ENCODE data around the gene SHROOM2.
"Not testable (repeated sequence)": the region's sequence is repeated elsewhere in the genome, so short reads cannot be mapped to it uniquely, and the experiment has no call there.

Gene SHROOM2, protein sequence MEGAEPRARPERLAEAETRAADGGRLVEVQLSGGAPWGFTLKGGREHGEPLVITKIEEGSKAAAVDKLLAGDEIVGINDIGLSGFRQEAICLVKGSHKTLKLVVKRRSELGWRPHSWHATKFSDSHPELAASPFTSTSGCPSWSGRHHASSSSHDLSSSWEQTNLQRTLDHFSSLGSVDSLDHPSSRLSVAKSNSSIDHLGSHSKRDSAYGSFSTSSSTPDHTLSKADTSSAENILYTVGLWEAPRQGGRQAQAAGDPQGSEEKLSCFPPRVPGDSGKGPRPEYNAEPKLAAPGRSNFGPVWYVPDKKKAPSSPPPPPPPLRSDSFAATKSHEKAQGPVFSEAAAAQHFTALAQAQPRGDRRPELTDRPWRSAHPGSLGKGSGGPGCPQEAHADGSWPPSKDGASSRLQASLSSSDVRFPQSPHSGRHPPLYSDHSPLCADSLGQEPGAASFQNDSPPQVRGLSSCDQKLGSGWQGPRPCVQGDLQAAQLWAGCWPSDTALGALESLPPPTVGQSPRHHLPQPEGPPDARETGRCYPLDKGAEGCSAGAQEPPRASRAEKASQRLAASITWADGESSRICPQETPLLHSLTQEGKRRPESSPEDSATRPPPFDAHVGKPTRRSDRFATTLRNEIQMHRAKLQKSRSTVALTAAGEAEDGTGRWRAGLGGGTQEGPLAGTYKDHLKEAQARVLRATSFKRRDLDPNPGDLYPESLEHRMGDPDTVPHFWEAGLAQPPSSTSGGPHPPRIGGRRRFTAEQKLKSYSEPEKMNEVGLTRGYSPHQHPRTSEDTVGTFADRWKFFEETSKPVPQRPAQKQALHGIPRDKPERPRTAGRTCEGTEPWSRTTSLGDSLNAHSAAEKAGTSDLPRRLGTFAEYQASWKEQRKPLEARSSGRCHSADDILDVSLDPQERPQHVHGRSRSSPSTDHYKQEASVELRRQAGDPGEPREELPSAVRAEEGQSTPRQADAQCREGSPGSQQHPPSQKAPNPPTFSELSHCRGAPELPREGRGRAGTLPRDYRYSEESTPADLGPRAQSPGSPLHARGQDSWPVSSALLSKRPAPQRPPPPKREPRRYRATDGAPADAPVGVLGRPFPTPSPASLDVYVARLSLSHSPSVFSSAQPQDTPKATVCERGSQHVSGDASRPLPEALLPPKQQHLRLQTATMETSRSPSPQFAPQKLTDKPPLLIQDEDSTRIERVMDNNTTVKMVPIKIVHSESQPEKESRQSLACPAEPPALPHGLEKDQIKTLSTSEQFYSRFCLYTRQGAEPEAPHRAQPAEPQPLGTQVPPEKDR (N-terminal part only)

DNA sequence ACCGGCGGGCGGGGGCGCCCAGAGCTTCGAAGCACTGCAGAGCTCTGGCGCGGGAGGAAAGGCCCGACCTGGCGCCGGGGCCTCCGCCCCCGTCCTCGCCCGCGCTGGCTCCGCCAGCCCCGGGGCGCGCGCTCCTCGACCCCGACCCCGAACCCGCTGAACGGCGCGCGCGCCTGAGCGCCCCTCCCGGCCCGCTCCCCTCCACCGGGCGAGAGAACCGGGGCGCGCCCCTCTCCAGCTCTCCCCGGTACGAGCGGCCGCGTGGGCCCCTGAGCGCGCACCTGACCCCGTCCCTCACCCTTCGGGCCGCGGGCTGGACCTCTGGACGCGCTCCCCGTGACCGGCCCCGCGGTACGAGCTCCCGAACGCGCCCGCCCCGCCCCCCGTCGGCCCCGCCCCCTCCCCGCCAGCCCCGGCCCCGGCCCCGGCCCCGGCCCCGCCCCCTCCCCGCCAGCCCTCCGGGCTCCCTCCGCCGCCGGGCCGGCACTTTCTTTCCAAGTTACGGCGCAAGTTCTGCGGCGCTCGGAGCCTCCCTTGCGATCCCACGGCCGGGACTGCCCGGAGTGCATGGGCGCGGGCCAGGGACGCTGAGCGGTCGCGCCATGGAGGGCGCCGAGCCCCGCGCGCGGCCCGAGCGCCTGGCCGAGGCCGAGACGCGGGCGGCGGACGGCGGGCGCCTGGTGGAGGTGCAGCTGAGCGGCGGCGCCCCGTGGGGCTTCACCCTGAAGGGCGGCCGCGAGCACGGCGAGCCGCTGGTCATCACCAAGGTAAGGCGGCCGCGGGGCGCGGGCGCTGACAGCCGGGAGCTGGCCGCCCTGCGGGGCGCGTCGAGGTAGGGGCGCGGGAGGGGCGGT is at the start of gene SHROOM2:
Gene SHROOM2, plus strand, starts transcription at position 486 of the 854 bp plus-strand sequence. Its CDS starts 117 bp downstream, at position 603.
- DNase-seq = no peak

DNA sequence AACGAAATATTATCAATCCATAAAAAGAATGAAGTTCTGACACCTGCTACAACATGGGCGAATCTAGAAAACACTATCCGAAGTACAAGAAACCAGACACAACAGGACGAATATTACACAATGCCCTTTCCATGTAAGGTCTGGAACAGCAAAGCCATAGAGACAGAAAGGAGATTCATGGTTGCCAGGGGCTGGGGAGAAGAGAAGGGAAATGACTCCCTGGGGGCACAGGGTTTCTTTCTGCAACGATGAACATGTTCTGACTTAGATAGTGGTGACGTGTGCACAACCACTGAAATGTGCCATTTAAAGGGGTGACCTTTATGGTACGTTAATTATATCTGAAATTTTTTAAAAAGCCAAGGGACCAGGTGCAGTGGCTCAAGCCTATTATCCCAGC is 48.9 kb upstream of the SHROOM2 start:
- no peak for DNase-seq

DNA sequence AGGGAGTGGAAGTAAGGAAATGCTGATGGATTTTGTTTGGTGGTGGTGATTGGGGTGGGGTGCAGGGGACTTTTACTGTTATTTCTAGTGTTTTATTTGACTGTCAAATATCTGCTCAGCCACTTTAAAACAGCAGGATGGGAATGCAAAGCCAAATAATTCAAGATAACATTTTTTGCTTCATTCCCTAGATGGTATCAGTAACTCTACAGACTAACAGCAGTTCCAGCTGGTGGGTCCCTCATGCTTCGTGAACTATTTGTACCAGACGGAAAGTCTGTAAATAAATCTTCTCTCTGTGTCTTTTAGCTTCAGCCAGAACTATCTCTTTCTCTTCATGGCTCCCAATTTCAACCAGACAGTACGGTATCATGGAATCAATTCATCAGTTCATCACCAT is 48.1 kb upstream of the SHROOM2 start:
- no peak for DNase-seq

DNA sequence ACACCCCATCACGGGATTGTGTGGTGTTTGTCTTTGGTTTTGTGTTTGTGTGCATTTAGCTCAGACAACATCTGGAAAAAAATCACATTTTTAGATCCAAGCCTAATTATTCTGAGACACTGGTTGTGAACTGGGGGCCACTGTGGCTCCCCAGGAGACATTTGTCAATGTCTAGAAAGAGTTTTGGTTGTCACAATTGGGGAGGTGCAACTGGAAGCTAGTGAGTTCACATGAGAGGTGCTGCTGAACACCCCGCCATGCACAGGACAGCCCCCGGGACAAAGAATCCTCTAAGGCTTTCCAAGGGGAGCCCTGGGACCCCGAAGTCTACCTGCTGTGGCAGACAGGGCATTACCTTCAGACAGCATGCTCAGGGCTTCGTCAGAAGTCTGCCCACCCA is 47.1 kb upstream of the SHROOM2 start:
- DNase-seq = no peak

DNA sequence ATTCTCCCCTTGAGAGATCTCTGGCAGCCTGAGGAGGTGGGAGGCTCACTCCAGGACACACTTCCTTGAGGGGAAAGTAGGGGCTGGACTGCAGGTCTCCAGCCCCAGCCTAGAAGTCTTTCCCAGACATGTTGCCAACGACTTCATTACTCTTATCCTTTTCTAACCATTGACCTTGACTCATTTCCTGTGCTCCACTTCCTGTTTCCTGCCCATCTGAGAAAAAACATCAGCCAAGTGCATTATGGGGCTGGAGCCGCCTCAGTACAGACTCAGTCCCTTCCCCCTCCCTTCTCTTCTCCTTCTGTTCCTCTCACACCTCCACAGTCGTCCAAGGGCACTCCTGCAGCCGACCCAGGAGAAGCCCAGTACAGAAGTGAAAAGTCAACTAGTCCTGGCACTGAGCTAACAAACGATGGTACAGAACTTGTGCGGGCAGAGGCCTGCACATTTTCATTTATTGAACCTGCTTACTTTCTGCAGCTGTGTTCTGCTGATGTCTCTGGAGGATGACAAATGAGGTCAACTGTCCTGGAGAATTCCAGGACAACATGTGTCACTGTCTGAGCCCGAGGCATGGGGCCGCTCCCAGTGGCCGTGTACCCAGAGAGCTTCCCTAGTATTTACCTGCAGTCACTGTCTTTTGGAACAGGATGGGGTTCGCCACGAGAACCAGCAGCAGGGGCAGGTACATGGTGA is 40.7 kb upstream of the SHROOM2 start:
- peak; percentile 51 for DNase-seq

DNA sequence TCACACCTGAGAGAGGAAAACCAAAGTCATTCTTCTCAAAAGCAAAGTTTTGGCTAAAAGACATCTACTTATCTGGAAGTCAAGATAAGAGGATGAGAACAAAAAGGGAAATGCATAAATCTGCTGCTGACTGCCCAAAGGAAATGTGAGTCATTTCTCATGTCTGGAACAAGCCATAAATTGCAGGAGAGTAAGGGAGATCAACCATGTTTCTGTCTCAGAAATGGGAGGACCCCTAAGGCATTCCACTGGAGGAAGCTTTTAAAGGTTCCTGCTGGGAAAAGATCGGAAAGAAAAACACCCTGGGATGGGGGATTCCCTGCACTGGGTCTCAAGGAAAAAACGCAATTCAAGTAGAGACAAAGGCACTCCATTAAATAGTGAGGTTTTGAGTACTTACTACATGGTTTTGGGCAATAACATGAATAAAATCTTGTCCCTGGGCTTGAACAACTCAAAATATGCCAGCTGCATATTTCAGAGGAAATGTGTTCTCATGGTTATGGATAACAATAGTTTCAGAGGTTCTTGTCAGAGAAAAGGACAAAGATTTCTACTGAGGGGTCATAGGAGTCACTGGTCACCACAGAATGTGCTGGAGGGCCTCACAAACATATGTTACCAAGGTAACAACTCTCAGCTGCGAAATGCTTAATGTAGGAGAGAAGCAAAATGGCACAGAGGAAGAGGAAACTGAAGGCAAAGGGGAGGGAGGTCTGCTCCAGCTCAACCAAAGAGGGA is 39.9 kb upstream of the SHROOM2 start:
- peak; percentile 73 for DNase-seq

DNA sequence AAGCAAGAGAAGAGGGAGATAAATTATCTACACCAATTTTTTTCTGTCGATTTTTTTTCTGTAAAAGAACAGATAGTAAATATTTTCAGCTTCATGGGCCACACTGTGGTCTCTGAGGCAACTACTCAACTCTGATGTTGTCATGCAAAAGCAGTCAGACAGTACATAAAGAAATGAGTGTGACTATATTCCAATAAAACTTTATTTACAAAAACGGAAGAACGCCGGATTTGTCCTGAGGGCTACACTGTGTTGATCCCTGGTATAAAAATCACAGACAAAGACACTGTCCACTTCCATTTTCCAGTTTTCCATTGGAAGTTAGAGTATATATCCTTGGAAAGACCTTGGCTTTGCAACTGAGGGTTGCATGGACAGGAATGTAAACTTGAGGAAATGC is 38.6 kb upstream of the SHROOM2 start:
- DNase-seq = no peak

DNA sequence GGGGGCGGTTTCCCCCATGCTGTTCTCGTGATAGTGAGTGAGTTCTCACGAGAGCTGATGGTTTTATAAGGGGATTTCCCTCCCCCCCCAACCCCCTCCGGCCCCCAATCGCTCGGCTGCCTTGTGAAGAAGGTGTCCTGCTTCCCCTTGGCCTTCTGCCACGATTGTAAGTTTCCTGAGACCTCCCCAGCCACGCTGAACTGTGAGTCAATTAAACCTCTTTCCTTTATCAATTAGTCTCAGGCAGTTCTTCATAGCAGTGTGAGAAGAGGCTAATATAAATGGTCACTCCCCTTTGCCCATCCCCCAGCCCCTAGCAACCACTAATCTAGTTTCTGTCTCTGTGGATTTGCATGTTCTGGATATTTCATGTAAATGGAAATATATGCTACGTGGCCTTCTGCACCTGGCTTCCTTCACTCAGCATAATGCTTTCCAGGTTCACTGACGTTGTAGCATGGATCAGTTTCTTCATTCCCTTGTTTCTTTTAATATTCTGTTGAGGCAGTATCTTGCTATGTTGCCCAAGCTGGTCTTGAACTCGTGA is 37.0 kb upstream of the SHROOM2 start:
- DNase-seq = no peak

DNA sequence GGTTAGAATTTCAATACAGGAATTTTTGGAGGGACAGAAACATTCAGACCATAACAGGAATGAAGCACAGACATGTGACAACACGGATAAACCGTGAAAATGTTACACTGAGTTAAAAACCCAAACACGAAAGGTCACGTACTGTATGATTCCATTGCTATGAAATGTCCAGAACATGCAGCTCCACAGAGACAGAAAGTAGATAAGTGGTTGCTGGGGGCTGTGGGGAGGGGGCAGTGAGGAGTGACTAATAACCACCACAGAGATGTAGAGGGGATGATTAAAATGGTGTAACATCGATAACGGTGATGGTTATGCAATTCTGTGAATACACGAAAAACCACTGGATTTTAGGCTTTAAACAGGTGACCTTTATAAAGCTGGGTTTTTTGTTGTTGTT is 28.9 kb upstream of the SHROOM2 start:
- no peak for DNase-seq

DNA sequence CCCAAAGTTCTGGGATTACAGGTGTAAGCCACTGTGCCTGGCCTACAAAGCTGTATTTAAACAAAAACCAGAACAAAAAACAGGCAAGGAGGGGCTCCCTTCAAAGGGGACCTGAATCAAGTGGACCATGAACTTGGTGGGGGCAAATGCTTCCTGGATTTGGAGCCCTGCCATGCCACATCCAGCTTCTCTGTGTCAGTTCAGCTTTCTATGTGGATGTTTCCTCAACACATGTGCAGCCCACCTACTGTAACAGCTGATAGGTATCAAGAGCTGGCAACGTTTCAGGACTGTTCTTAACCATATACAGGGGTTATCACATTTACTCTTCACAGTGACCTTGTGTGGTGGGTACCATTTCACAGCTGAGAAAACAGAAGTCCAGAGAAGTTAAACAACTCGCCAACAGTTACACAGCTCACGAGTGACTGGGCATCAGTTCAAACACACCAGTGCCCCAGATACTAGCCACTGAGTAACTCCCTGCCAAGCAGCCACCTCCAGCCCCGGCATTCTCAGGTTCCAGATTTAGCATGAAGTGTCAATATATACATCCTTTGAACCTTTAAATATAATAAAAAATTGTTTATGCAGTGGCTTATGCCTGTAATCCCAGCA is 28.1 kb upstream of the SHROOM2 start:
- no peak for DNase-seq

DNA sequence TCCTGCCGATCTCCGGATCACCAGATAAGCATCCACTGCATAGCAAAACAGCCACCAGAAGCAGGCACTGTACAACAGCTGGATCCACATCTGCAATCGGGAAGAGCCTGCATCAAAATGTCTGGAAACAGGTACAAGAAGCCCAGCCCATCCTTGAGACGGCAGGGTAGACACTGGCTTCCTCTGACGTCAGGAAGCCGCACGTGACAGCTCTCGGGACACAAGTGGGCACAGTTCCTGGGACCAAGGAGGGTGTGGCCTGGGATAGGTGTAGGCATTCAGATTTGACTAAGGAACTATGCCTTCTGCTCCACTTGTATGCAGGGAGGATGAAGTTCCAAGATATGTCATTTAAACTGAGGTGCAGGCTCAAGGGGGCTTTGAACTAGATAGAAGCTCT is 26.9 kb upstream of the SHROOM2 start:
- no peak for DNase-seq

DNA sequence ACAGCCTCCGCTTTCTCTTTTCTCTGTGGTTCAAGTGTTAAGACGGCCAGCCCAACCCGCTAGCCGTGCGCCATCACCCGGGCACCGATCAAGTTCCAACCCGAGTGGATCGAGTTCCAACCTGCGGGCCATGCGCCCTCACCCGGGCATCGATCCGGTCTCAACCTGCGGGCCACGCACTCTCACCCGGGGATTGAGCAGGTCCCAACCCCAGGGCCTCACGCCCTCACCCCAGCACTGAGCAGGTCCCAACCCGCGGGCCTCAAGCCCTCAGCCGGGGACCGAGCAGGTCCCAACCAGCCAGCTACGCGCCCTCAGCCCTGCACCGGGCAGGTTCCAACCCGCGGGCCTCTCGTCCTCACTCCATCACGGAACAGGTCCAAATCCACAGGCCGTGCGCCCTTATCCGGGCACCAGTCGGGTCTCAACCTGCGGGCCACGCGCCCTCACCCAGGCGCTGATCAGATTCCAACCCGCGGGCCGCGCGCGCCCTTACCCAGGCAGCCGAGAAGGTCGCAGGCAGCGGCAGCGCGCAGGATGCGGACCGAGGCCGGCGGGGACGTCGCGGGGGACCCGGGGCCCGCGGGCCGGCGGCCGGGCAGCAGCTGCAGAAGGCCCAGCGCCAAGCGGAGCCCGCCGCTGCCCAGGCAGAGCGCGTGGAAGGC is 21.0 kb upstream of the SHROOM2 start:
- DNase-seq = no peak

DNA sequence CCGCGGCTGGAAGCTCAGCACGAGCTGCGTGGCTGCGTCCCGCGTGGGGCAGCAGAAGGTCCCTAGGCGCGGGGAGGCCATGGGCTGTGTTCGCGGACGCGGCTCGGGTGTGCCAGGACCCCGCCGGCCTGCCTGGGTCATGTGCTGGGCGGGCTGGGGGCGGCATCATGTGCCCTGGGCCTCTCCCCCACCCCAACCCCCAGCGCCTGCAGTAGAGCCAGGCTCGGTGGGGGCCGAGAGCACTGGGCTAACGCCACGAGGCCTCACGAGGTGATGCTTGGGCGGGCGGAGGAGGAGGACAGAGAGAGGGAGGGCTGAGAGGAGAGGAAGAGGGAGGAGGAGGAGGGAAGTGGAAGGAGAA is 20.5 kb upstream of the SHROOM2 start, which contains the start of gene GPR143:
Gene GPR143, minus strand, starts transcription at position 111 of the 361 bp plus-strand sequence. Its CDS starts 30 bp downstream, at position 81.
- no peak for DNase-seq

DNA sequence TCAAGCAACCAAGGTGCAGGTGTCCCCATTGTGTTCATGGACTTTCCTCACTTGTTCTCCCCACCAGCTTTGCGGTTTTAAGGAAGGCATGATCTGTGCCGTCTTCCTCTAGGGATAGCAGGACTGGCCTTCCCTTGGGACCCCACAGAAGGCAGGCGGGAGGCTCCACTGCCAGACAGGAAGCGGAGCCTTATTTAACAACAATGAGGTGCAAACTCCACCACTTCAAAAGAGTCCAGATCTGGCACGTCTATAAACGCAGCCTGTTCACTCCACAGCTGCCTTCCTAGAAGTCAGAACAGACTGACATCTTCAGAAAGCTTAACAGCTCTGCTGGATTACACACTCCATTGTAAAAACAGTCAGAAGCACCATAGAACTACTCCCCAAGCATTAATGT is 18.9 kb upstream of the SHROOM2 start:
- no peak for DNase-seq

DNA sequence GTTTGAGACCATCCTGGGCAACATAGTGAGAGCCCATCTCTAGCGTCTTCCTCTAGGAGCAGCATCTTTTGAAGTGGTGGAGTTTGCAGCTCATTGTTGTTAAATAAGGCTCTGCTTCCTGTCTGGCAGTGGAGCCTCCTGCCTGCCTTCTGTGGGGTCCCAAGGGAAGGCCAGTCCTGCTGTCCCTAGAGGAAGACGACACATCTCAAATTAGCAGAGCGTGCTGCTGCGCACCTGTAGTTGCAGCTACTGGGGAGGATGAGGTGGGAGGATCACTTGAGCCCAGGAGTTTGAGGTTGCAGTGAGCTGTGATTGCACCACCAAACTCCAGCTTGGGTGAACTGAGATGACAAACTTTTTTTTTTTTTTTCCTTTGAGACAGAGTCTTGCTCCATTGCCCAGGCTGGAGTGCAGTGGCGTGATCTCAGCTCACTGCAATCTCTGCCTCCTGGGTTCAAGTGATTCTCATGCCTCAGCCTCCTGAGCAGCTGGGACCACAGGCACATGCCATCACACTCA is 17.8 kb upstream of the SHROOM2 start:
- not testable (repeated sequence) for DNase-seq

DNA sequence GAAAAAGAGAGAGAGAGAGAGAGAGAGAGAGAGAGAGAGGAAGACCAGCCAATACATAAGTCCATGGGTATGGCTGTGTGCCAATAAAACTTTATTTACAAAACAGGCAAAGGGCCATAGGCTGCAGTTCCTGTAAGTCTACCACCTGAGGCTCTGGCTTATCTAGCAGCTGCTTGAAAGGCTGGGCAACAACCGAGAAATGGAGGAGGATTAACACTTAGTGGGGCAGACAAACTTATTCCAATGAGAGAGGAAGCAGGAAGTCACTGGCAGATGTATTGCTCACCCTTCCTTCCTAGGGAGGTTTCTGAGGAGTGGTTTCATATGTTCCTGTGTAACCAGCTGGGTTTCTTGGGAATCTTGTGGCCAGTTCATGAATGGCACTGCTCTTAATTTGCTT is 15.9 kb upstream of the SHROOM2 start:
- peak; percentile 7 for DNase-seq

DNA sequence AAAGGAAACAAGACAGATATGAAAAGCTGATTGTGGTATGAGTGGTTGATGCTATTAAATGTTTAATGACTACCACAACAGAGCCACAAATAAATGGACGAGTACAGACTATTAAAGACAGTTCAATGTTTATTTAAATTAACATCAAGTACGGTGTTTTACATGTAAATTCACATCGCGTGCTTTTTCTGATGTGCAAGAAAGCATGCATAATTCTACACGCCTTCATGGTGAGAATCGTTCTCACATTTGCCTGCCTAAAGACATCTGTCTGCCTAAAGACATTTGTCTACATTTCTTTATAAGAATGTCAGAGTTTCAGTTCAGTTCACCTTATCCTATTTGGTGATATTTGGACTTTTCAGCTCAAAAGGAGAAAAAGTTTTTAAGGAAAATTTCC is 13.3 kb upstream of the SHROOM2 start:
- no peak for DNase-seq

DNA sequence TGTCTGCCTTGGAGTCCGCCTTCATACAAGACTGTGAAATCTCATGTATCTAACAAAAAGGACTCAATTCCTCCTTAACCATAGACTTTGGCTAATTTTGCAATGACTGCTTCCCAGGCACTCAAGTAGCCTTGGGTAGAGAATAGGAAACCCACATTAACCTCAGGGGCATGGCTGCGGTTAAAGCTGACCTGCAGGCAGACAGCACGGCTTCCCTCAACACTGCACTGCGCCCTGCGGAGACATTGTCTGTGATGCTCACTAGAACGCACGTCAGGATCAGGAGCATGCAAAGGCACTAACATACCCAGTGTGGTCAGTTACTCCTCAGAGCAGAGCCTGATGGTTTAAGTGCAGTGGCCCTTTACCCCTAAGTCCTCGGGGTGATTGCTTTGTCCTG is 10.3 kb upstream of the SHROOM2 start:
- peak; percentile 90 for DNase-seq

DNA sequence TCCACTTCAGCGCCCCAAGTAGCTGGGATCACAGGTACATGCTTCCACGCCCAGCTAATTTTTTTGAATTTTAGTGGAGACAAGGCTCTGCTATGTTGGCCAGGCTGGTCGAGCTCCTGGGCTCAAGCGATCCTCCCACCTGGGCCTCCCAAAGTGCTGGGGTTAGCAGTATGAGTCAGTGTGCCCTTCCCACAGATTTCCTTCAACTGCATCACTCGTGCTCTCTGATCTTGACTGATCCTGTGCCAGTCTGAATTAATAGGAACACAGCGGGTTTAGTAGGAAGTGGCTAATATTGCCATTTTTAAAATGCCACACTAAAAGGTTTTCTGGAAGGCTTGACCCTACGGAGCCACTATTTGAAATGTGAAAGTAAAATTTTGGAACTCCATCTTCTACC is 4.3 kb upstream of the SHROOM2 start:
- DNase-seq = no peak

Measured in MV-4-11 (cell line).